Measurements from ENCODE around the gene NMUR1.

- no peak for TF ChIP-seq CTCF (IDR thresholded peaks at IDR 0.05; ENCODE audit: low read length)
- no peak for TF ChIP-seq EZH2phosphoT487 (IDR thresholded peaks at IDR 0.05; ENCODE audit: low read length)
Observed at GRCh38 chr2:231571661-231572191, 41.5 kb upstream of the NMUR1 start.
